Cardiac fibroblast (primary cell): ENCODE measurements around the gene TCEAL4.

Experiments used
- DNase-seq, 2 donors: peaks; one replicate each; pipeline versions ENCODE4 v3.0.0 to v3.0.0-alpha.2; 2010; ENCODE audit warnings: low read depth in 2 of 2
- H3K4me3 ChIP-seq, 2 donors: replicated peaks in 1 of 2; 1 replicate in 1 of 2; 2 replicates in 1 of 2; pipeline ENCODE4 v1.5.1; 2011; ENCODE audit warnings: low read depth in 2 of 2, low read length in 2 of 2, mild to moderate bottlenecking in 2 of 2, moderate library complexity in 1 of 2
- CTCF ChIP-seq: IDR thresholded peaks from one replicate; pipeline ENCODE4 v1.5.1; 2011; ENCODE audit warnings: low read depth, mild to moderate bottlenecking, low read length, inconsistent platforms

The TCEAL4 gene

GRCh38 chrX:103610282-103610681 is 25.0 kb downstream of the TCEAL4 start:
- DNase-seq = no peak
- no peak overlapping the region for H3K4me3 ChIP-seq
- no peak for TF ChIP-seq CTCF

GRCh38 chrX:103613362-103613890 is 28.1 kb downstream of the TCEAL4 start:
- no peak for DNase-seq
- no peak overlapping the region for H3K4me3 ChIP-seq
- TF ChIP-seq CTCF = no peak

- no peak for DNase-seq
Observed at GRCh38 chrX:103614999-103615398, 29.7 kb downstream of the TCEAL4 start.

GRCh38 chrX:103615781-103616371 is 30.6 kb downstream of the TCEAL4 start:
- DNase-seq = no peak
- no peak overlapping the region for H3K4me3 ChIP-seq
- TF ChIP-seq CTCF = no peak

More at GRCh38 chrX:103614999-103615398, 29.7 kb downstream of the TCEAL4 start:
- no peak for TF ChIP-seq CTCF
- H3K4me3 ChIP-seq = no peak overlapping the region

GRCh38 chrX:103616676-103617186 is 31.4 kb downstream of the TCEAL4 start:
- TF ChIP-seq CTCF = no peak
- no peak overlapping the region for H3K4me3 ChIP-seq
- no peak for DNase-seq

DNA sequence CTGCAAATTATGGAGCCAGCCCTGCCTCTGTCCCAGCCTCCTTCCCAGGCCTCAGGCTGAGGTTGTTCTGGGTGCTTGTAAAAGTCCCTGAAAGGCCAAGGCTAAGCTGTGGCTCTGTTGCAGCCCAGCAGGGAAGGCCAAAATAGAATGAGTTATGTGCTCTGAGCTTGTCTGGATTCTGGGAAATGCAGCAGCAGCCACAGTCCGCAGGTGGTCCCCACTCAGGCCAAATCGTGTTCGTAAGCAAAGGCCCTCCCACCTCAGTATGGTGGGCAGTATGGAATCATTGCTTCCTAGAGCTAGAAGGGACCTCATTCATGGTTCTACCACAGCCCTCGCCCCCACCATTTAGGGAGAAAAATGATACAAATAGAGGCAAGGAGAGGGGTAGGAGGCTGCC is 38.8 kb downstream of the TCEAL4 start:
- TF ChIP-seq CTCF = no peak
- H3K4me3 ChIP-seq = no peak overlapping the region
- DNase-seq = no peak
